ENCODE measurements around the gene ASTN2.

Gene ASTN2

DNA sequence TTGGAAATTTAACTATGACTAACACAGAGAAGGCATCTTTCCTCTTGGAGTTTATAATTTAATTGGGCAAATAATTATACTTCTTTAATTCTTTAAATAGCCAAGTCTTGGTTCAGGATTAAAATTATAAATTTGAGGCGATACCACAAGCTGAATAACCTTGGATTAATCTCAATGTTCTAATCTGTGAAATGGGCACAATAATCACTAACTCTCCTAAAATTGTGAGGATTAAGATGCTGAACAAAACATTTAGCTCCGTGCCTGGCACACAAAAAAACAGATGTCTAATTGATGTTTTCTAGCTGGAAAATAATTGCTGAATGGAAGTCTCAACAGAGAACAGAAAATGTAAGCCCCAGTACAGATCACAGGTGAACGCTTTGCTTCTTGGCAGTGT lies 797.5 kb downstream of the ASTN2 start:
- TF ChIP-seq, protein P1, sequence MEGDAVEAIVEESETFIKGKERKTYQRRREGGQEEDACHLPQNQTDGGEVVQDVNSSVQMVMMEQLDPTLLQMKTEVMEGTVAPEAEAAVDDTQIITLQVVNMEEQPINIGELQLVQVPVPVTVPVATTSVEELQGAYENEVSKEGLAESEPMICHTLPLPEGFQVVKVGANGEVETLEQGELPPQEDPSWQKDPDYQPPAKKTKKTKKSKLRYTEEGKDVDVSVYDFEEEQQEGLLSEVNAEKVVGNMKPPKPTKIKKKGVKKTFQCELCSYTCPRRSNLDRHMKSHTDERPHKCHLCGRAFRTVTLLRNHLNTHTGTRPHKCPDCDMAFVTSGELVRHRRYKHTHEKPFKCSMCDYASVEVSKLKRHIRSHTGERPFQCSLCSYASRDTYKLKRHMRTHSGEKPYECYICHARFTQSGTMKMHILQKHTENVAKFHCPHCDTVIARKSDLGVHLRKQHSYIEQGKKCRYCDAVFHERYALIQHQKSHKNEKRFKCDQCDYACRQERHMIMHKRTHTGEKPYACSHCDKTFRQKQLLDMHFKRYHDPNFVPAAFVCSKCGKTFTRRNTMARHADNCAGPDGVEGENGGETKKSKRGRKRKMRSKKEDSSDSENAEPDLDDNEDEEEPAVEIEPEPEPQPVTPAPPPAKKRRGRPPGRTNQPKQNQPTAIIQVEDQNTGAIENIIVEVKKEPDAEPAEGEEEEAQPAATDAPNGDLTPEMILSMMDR (IDR thresholded peaks at IDR 0.05; ENCODE audit: extremely low read depth, insufficient read depth, missing control alignments), result no peak
- in situ Hi-C loops (cut with MboI; ENCODE audit: low pct_unique_long_range_greater_than_20kb, low sequenced_read_pairs, unreplicated experiment), result no loop called here
- DNase-seq (ENCODE audit: low spot score), result no peak

DNA sequence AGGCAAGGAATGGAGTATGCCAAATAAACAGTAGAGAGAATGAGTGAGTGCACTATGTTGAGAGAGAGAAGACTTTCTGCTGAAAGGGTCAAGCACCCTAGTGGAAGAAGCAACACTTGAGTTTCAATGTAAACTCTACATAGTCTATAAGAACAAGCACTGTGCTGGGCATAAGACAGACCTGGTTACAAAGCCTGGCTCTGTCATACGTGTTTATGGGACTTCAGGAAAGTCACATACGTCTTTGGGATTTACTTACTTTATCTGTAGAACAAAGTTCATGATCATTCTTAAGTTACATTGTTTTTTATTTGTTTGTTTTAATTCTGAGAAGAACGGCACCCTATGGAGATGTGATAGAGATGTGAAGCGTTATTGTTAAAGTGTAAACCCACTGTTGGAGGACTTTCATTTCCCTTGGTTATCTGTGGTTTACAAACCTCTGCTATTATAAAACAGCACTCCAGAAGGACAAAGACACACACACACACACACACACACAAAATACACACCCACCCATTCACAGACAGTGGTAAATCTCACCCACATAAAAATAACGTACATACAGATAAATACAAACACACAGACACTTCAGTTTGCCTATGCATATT lies 798.4 kb downstream of the ASTN2 start:
- no peak for DNase-seq (ENCODE audit: low spot score)
- TF ChIP-seq, protein P1 (IDR thresholded peaks at IDR 0.05; ENCODE audit: extremely low read depth, insufficient read depth, missing control alignments), result no peak
- in situ Hi-C loops (cut with MboI; ENCODE audit: low pct_unique_long_range_greater_than_20kb, low sequenced_read_pairs, unreplicated experiment), result no loop called here

DNA sequence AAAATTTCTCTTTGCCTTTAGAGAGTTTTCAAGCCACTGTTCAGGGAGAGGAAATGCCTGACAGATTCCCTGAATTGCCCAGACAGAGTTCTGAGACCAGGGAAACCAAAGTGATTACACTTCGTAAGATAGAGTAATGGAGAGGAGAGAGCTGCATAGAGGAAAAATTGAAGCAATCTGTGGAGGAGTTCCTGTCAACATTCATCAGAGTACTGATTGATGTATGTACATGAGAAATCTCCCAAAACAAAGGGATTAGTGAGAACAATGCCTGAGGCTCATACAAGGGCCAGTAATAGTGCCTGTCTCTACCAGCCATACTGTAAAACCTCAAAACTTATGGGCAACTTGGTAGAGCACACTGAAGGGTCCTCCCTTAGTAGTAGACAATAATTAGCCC lies 806.8 kb downstream of the ASTN2 start:
- in situ Hi-C loops (cut with MboI; ENCODE audit: low pct_unique_long_range_greater_than_20kb, low sequenced_read_pairs, unreplicated experiment), result no loop called here
- DNase-seq (ENCODE audit: low spot score), result no peak
- TF ChIP-seq, protein P1 (IDR thresholded peaks at IDR 0.05; ENCODE audit: extremely low read depth, insufficient read depth, missing control alignments), result no peak

DNA sequence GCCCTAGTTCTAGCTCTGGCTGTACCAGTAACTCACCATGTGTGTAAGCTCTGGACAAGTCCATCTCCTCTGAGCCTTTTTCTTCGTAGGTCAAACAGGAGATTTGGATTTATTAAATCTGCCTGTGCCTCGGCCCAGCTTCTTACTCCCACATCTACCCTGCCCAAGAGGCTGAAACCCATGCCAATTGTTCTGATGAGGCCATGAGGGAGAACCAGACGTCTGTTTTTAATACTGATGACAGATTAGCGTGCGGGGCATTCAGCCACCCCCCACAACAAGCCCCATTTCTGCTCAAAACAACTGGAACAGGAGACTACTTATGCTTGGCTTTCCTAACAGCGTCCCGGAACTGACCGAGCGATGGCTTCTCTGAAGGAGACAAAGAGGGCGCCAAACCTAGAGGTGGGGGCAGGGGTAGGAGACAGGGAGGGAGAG lies 808.9 kb downstream of the ASTN2 start:
- TF ChIP-seq, protein P1 (IDR thresholded peaks at IDR 0.05; ENCODE audit: extremely low read depth, insufficient read depth, missing control alignments), result no peak
- in situ Hi-C loops (cut with MboI; ENCODE audit: low pct_unique_long_range_greater_than_20kb, low sequenced_read_pairs, unreplicated experiment), result no loop called here

DNA sequence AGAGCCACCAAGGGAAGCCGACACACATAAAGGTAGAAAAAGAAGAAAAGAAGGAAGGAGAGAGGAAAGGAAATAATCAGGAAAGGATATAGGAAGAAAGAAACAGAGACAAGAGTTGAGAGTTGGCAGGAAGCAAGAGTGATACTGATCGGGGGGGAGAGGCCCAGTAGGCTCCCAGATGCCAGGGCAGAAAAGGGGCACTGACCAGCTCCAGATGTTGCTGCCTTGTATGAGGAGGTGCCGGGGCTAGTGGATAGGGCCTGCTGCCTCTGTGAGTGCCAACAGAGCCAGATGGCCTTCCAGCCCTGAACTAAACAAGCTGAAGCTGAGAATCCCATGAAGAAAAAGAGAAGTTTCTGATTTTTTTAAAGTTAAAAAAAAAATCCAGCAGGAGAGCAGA lies 809.8 kb downstream of the ASTN2 start:
- DNase-seq (ENCODE audit: low spot score), result no peak
- in situ Hi-C loops (cut with MboI; ENCODE audit: low pct_unique_long_range_greater_than_20kb, low sequenced_read_pairs, unreplicated experiment), result no loop called here
- TF ChIP-seq, protein P1 (IDR thresholded peaks at IDR 0.05; ENCODE audit: extremely low read depth, insufficient read depth, missing control alignments), result no peak

More for the DNA sequence above, 808.9 kb downstream of the ASTN2 start:
- DNase-seq (ENCODE audit: low spot score), result no peak

DNA sequence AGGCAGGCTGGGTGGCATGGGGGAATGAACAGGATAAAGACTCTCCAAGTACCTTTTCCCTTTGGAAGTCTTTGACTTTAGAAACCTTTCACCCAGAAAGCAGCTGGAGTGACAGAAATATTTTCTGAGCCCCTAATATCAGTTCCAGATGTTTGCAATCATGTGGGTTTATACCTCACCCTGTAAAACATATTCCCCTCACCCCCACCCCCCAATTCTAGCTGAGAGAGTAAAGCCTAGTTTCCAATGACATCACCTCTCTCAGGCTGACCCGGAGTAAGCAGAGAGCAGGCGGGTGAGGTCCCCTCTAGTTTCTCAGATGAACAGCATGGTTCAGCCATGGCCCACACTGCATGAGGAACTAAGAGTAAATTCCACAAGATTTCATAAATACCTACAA lies 810.6 kb downstream of the ASTN2 start:
- in situ Hi-C loops (cut with MboI; ENCODE audit: low pct_unique_long_range_greater_than_20kb, low sequenced_read_pairs, unreplicated experiment), result no loop called here
- DNase-seq (ENCODE audit: low spot score), result no peak
- TF ChIP-seq, protein P1 (IDR thresholded peaks at IDR 0.05; ENCODE audit: extremely low read depth, insufficient read depth, missing control alignments), result no peak

Measured in GM13977 (cell line).